GM19467 (cell line): Measurements from ENCODE around the gene LCE3B.
"Not testable (repeated sequence)": the region's sequence is repeated elsewhere in the genome, so short reads cannot be mapped to it uniquely, and the experiment has no call there.

Experiments
- ATAC-seq: cut with Tn5 transposase; IDR thresholded peaks from one replicate; pipeline ENCODE4 v1.9.1; 2021; ENCODE audit warnings: mild to moderate bottlenecking, moderate library complexity; ENCODE audit not compliant: unreplicated experiment

Gene LCE3B, protein sequence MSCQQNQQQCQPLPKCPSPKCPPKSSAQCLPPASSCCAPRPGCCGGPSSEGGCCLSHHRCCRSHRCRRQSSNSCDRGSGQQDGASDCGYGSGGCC

GRCh38 chr1:152613511-152613910 is at the start of gene LCE3B:
Gene LCE3B, plus strand, starts transcription at chr1:152613811. Its CDS starts 0 bp downstream, at chr1:152613811.
- no peak for ATAC-seq

DNA sequence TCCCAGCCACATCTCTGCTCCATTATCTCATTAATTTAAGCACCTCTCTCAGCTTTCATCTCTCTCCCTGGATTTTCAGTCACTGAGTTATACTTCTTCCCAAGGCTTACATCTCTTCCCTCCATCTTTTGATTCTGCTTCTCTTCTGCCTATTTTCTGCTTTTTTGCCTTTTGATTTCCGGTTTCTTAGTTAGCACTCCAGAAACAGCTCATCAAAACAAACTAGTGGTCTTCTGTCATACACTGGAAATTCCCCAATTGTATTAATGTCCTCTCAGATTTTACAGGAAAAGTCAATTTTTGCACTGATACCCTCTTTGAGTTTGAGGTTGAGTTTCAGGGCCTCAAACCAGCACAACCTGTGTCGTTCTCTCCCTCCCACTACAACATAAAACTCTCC is 48.5 kb upstream of the LCE3B start:
- no peak for ATAC-seq

GRCh38 chr1:152565535-152566215 is 47.9 kb upstream of the LCE3B start:
- no peak for ATAC-seq

- ATAC-seq, result no peak
These were observed 46.9 kb upstream of the LCE3B start, which contains the start of gene LCE3E for GRCh38 chr1:152566681-152567080. Gene LCE3E, minus strand, starts transcription at chr1:152566780. Its CDS starts 572 bp downstream, at chr1:152566208.

DNA sequence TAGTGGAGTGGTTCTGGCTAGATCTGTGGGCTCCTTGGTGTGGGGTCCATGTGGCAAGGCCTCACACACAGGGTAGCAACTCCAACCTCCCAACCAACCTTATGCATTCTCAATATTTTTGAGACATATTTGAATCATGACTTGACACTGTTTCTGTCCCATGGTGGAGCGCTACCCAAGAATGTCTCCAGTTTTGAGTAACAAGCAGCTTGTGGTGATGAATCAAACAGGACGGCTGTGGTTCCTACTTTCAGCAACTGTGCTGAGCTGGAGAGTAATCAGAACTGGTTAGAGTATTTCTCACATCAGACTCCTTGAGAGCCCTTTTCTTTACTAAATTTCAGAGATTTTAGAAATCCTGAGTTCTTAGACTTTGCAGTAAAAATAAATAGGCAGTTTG is 36.4 kb upstream of the LCE3B start:
- no peak for ATAC-seq

- not testable (repeated sequence) for ATAC-seq
These were observed 34.1 kb upstream of the LCE3B start for GRCh38 chr1:152579526-152579925.

DNA sequence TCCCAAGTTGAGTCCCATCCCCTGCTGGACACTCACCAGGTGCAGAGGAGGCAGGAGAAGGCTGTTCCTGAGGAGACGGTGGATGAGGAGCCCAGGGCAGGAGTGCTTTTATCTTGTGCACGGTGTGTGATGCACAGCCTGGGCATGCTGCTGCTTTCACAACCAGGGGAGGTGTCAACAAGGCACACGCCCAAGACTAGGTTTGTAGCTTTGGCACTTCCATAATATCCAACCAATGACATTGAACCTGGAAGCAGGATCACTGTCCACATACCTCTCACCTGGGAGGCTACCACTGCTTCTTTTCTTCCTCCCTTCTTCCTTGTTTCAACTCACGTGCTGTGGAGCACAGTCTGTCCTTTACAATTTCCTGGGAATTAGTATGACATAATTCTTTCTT is 33.2 kb upstream of the LCE3B start, which contains the start of gene LCE3D:
TSS of gene LCE3D (minus strand) at position 84 of the 400 bp plus-strand sequence. CDS start 580 bp downstream, outside the sequence.
- no peak for ATAC-seq

DNA sequence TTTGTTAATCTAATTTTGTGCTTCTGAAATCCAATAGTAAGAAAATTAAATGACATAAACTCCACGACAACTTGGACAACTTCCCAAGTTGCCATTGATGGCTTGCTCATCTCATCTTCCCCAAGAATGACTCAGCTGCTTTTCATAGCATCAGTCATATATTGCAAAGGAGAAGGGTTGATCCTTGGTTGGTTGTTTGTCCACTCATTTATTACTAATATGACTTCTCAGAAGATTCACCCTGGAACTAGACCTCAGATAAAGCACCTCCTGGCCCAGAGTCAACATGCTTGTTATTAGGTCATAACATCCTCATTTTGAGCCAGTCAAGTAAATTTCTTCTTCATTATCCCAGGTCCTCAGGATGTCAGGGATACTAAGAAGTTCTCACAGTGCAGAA is 31.0 kb upstream of the LCE3B start:
- ATAC-seq, result no peak

GRCh38 chr1:152585586-152585985 is 28.0 kb upstream of the LCE3B start:
- no peak for ATAC-seq

GRCh38 chr1:152596986-152597385 is 16.6 kb upstream of the LCE3B start:
- no peak for ATAC-seq

DNA sequence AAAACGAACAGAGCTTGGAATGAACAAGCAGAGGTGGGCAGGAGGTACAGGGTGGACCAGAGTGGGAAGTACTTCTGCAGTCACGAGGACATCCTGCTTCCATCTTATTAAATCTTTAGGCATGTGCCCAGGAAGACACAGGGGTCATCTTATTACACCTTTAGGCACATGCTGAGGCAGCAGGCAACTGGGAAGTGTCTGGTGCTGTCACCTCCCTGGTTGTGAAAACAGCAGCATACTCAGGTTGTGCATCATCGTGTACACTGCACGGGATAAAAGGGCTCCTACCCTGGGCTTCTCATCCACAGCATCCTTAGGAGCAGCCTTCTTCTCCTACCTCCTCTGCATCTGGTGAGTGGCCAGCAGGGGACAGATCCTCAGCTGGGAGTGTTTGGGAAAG is 13.7 kb upstream of the LCE3B start, which contains the start of gene LCE3C:
TSS of gene LCE3C (plus strand) at position 301 of the 400 bp plus-strand sequence. CDS start 498 bp downstream, outside the sequence.
- no peak for ATAC-seq

- no peak for ATAC-seq
These were observed 8.4 kb downstream of the LCE3B start for GRCh38 chr1:152621993-152622392.

- no peak for ATAC-seq
These were observed 9.2 kb downstream of the LCE3B start, which contains the start of gene LCE3A for GRCh38 chr1:152622803-152623202. Gene LCE3A, minus strand, starts transcription at chr1:152623103. Its CDS starts 0 bp downstream, at chr1:152623103.

DNA sequence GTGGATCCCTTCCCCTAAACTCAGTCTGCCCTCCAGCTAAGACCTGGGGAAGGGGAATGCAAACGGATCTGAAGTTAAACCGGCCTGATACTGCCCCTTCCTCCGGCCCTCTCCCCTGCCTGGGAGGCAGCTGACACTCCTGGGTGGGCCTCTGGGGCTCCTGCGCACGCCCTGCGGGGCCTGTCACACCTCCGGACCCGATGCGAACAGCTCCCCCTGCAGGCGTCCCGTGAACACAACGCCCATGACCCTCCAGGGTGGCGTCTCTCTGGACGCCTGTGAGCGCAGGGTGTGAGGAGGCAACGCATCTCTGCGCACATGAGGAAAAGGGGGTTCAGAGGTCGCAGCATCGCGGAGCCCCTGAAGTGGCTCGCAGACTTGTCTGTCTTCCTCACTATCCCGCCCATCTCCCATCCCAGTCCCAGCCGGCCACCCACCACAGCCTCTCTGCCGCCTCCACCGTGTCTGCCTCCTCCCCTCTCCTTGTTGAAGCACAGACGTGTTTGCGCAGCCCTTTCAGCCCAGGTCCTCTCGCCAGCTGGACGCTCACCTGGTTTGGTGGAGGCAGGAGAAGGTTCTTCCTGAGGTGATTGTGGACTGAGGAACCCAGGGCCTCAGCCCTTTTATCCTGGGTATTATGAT is 9.7 kb downstream of the LCE3B start:
- ATAC-seq, result no peak

GRCh38 chr1:152626744-152627143 is 13.1 kb downstream of the LCE3B start:
- no peak for ATAC-seq

DNA sequence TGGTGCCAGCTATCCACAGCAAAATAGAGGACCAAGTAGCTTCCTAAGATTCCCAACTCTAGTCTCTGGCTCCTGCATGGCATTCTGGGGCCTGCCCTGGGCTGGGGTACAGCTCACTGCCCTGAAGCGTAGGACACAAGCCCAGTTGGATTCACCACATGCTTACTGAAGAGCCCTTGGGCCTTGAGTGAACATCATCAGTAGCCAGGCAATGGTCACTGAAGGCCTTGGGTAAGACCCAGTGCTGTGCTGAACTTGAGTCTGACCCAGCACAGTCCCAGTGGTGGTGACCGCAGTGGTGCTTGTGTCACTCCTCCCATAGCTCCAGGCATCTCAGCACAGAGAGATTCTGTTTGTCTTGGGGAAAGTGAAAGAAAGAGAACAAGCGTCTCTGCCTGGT is 17.0 kb downstream of the LCE3B start:
- no peak for ATAC-seq

GRCh38 chr1:152640351-152640750 is 26.7 kb downstream of the LCE3B start:
- no peak for ATAC-seq

GRCh38 chr1:152643945-152644344 is 30.3 kb downstream of the LCE3B start:
- ATAC-seq, result no peak

GRCh38 chr1:152645146-152645545 is 31.5 kb downstream of the LCE3B start:
- no peak for ATAC-seq

GRCh38 chr1:152646656-152647055 is 33.0 kb downstream of the LCE3B start:
- no peak for ATAC-seq

GRCh38 chr1:152654110-152654509 is 40.5 kb downstream of the LCE3B start:
- ATAC-seq, result no peak

GRCh38 chr1:152656459-152656858 is 42.8 kb downstream of the LCE3B start:
- no peak for ATAC-seq
